Skeletal muscle satellite cell (primary cell): ENCODE results near the gene GRIA1.

Source experiments
- H3K27me3 ChIP-seq: 2 replicates; pipeline ENCODE4 v1.7.0; 2013; ENCODE audit warnings: low read length; ENCODE audit not compliant: control insufficient read depth, insufficient read depth
- H3K36me3 ChIP-seq: 2 replicates; pipeline ENCODE4 v1.7.0; 2013; ENCODE audit warnings: mild to moderate bottlenecking, control low read depth, low read length; ENCODE audit not compliant: insufficient read depth
- H3K4me1 ChIP-seq: 2 replicates; pipeline ENCODE4 v1.7.0; 2013; ENCODE audit warnings: low read length; ENCODE audit not compliant: control insufficient read depth, insufficient read depth
- H3K4me2 ChIP-seq: 2 replicates; pipeline ENCODE4 v1.7.0; 2013; ENCODE audit warnings: mild to moderate bottlenecking, low read length
- H3K4me3 ChIP-seq: 2 replicates; pipeline ENCODE4 v1.7.0; 2013; ENCODE audit warnings: low read length
- H3K9ac ChIP-seq: 2 replicates; pipeline ENCODE4 v1.7.0; 2013; ENCODE audit warnings: mild to moderate bottlenecking, low read depth, low read length, moderate library complexity
- H3K9me3 ChIP-seq: replicated peaks from 2 replicates; pipeline ENCODE4 v1.7.0; 2013; ENCODE audit warnings: mild to moderate bottlenecking, control low read depth, low read length

GRIA1 gene

DNA sequence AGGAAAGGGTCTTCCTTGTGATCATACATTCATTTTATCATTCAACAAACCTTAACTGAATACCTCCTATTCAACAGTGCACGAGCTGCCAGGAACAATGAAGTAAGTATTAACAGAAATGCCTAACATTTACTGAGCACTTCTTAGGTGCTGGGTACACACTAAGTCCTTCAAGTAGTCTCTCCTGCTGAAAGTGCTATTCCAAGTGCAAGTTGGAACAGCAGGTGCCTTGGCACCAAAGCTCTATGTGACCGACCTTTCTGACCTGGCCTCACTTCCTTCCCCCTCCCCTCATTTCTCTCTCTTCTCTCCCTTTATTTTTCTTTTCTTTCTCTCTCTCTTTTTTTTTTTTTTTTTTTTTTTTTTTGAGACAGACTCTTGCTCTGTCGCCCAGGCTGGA, 94.5 kb downstream of the GRIA1 start:
- H3K4me3 ChIP-seq: no peak overlapping the region
- H3K9ac ChIP-seq: no peak overlapping the region
- H3K36me3 ChIP-seq: no peaks in the 10 kb centered on the region
- no peaks in the 10 kb centered on the region for H3K27me3 ChIP-seq
- no peak overlapping the region for H3K4me2 ChIP-seq
- no peaks in the 10 kb centered on the region for H3K9me3 ChIP-seq
- H3K4me1 ChIP-seq: peaks cover 13% of the 10 kb centered on the region

GRCh38 chr5:153585622-153586277, 95.3 kb downstream of the GRIA1 start:
- Histone ChIP-seq H3K4me1 (peaks cover 13% of the 10 kb centered on the region), H3K9ac (no peak overlapping the region)

GRCh38 chr5:153592081-153592480, 101.6 kb downstream of the GRIA1 start:
- Histone ChIP-seq H3K4me3 (no peak overlapping the region), H3K4me1 (no peaks in the 10 kb centered on the region), H3K36me3 (no peaks in the 10 kb centered on the region), H3K27me3 (no peaks in the 10 kb centered on the region), H3K9ac (no peak overlapping the region), H3K9me3 (no peaks in the 10 kb centered on the region), H3K4me2 (no peak overlapping the region)

More at GRCh38 chr5:153585622-153586277, 95.3 kb downstream of the GRIA1 start:
- no peaks in the 10 kb centered on the region for H3K27me3 ChIP-seq
- no peaks in the 10 kb centered on the region for H3K9me3 ChIP-seq
- H3K4me3 ChIP-seq: no peak overlapping the region
- no peaks in the 10 kb centered on the region for H3K36me3 ChIP-seq
- no peak overlapping the region for H3K4me2 ChIP-seq

GRCh38 chr5:153594785-153595184, 104.3 kb downstream of the GRIA1 start:
- Histone ChIP-seq H3K27me3 (no peaks in the 10 kb centered on the region), H3K4me2 (no peak overlapping the region), H3K4me3 (no peak overlapping the region), H3K36me3 (no peaks in the 10 kb centered on the region), H3K4me1 (no peaks in the 10 kb centered on the region), H3K9me3 (no peaks in the 10 kb centered on the region), H3K9ac (no peak overlapping the region)

- Histone ChIP-seq H3K27me3 (no peaks in the 10 kb centered on the region), H3K9me3 (no peaks in the 10 kb centered on the region), H3K4me1 (no peaks in the 10 kb centered on the region), H3K4me3 (no peak overlapping the region), H3K36me3 (no peaks in the 10 kb centered on the region), H3K9ac (no peak overlapping the region), H3K4me2 (no peak overlapping the region)
These were observed 107.6 kb downstream of the GRIA1 start for GRCh38 chr5:153598099-153598498.

DNA sequence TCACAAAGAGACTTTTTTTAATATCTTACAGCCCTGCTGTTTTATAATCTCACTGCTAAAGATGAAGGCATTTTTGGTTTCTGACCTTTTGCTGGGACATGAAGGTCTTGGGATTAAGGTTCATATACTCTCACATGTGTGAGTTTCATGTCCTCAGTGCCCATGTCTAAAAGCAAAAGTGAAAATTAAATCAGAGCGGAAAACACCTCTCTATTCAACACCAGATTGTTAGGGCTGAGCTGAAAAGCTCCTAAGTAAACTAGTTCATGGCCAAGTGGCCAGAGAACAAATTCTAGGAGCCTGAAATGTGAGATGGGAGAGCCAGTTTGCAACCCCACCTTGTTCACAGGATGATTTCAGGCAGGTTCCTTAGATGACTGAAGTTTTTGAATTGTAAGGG, 110.9 kb downstream of the GRIA1 start:
- no peaks in the 10 kb centered on the region for H3K9me3 ChIP-seq
- no peak overlapping the region for H3K4me2 ChIP-seq
- H3K4me3 ChIP-seq: no peak overlapping the region
- no peaks in the 10 kb centered on the region for H3K27me3 ChIP-seq
- H3K4me1 ChIP-seq: no peaks in the 10 kb centered on the region
- no peaks in the 10 kb centered on the region for H3K36me3 ChIP-seq
- no peak overlapping the region for H3K9ac ChIP-seq

DNA sequence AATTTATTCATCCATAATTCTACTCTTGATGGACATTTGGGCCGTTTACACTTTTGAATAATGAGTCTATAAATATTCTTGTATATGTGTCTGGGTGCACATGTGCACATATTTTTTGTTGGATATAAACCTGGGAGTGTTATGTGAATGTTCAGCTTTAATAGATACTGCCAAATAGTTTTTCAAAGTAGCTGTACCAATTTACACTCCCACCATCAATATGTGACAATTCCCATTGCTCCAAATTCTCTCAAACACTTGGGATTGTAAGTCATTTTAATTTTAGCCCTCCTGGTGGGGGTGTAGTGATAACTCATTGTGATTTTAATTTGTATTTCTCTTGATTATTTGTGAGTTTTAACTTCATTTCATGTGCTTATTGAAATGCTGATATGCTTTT, 114.9 kb downstream of the GRIA1 start:
- Histone ChIP-seq H3K36me3 (no peaks in the 10 kb centered on the region), H3K4me2 (no peak overlapping the region)

DNA sequence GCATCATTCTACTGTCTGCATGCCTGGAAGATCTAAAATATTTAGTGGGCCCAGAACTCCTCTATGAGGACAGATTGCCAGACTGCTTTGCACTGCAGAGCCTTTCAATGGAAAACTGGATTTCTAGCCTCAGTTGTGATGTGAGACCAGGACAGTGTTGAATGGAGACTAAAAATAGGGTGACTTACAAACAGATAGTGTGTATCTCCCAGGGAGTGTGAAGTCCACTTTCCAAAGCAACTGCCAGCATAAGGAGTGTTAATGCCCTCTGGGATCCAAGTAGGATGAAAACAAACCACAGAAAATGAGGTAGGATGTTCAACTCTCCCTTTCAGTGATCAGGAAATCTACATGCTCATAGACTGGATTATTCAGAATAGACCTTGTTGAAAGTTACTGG, 119.5 kb downstream of the GRIA1 start:
- peaks cover 11% of the 10 kb centered on the region for H3K4me1 ChIP-seq
- no peaks in the 10 kb centered on the region for H3K27me3 ChIP-seq
- no peak overlapping the region for H3K9ac ChIP-seq
- H3K36me3 ChIP-seq: no peaks in the 10 kb centered on the region
- H3K4me2 ChIP-seq: no peak overlapping the region
- H3K4me3 ChIP-seq: no peak overlapping the region
- no peaks in the 10 kb centered on the region for H3K9me3 ChIP-seq

More for the DNA sequence above, 114.9 kb downstream of the GRIA1 start:
- Histone ChIP-seq H3K27me3 (no peaks in the 10 kb centered on the region), H3K9me3 (no peaks in the 10 kb centered on the region), H3K4me1 (no peaks in the 10 kb centered on the region), H3K9ac (no peak overlapping the region), H3K4me3 (no peak overlapping the region)

- Histone ChIP-seq H3K4me3 (no peak overlapping the region), H3K36me3 (no peaks in the 10 kb centered on the region), H3K4me2 (no peak overlapping the region), H3K27me3 (no peaks in the 10 kb centered on the region), H3K4me1 (peaks cover 11% of the 10 kb centered on the region), H3K9me3 (no peaks in the 10 kb centered on the region), H3K9ac (no peak overlapping the region)
These were observed 120.3 kb downstream of the GRIA1 start for GRCh38 chr5:153610811-153611210.

DNA sequence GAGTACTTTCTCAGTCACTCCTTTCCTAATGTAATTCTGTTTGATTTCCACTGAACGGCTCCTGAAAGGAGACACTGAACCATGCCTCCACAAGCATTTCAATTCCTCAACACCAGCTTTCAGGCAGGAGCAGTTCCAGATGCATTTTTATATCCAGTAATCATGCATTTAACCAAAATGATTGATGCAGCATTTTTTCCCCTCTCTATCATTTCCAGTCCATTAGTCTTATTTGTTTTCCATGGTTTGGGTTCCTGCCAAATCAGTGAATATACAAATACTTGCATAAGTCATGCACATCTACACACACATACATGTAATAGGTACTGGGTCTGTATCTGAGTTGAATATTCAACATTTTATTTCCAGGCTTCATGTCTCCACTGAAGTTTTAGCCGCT, 122.7 kb downstream of the GRIA1 start:
- Histone ChIP-seq H3K36me3 (no peaks in the 10 kb centered on the region), H3K9me3 (no peaks in the 10 kb centered on the region), H3K9ac (no peak overlapping the region), H3K4me2 (no peak overlapping the region), H3K27me3 (no peaks in the 10 kb centered on the region), H3K4me1 (peaks cover 24% of the 10 kb centered on the region), H3K4me3 (no peak overlapping the region)

GRCh38 chr5:153613672-153614071, 123.2 kb downstream of the GRIA1 start:
- Histone ChIP-seq H3K36me3 (no peaks in the 10 kb centered on the region), H3K27me3 (no peaks in the 10 kb centered on the region), H3K4me1 (peaks cover 29% of the 10 kb centered on the region), H3K4me2 (no peak overlapping the region), H3K4me3 (no peak overlapping the region), H3K9me3 (no peaks in the 10 kb centered on the region), H3K9ac (no peak overlapping the region)

DNA sequence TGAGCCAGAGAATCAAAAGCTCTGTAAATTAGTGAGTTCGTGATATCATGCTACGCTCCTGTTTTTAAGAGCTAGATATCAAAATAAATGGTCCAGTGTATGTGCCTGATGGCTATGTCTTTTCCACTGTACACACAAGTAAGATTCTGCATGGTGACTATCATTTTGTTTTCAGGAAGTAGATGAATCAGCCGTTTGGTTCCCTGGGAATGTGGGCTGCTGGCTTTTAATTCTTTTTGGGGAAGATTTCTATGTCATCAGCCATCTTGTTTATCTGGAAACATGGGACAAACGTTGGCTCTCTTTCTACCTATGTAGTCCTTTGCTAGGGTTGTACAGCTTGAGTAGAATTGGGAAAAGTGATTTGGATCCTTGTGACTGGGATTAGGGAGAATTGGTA, 126.7 kb downstream of the GRIA1 start:
- Histone ChIP-seq H3K4me2 (no peak overlapping the region), H3K4me3 (no peak overlapping the region), H3K4me1 (peaks cover 51% of the 10 kb centered on the region), H3K27me3 (no peaks in the 10 kb centered on the region), H3K9ac (no peak overlapping the region), H3K36me3 (no peaks in the 10 kb centered on the region), H3K9me3 (no peaks in the 10 kb centered on the region)
